ENCODE measurements around the gene TSEN54. TPM values are rescaled to one million over a fixed set of nuclear protein-coding genes. Genes with fewer than 3 reads are reported as not detected.
"Not testable (repeated sequence)": the region's sequence is repeated elsewhere in the genome, so short reads cannot be mapped to it uniquely, and the experiment has no call there.

TSEN54 gene
- total RNA-seq, 1 donor from 2014 or later, result 23.3 TPM

GRCh38 chr17:75476752-75477489 lies 39.4 kb upstream of the TSEN54 start:
- TF ChIP-seq CTCF (IDR thresholded peaks at IDR 0.05), result no peak
- no peaks in the 10 kb centered on the region for H3K27me3 Mint-ChIP-seq (ENCODE audit: unreplicated experiment)
- peaks cover 36% of the 10 kb centered on the region for H3K4me1 Mint-ChIP-seq (ENCODE audit: unreplicated experiment)
- peaks cover 13% of the 10 kb centered on the region for H3K36me3 Mint-ChIP-seq (ENCODE audit: unreplicated experiment)
- no peak overlapping the region for H3K4me3 Mint-ChIP-seq (ENCODE audit: unreplicated experiment)
- no peaks in the 10 kb centered on the region for H3K9me3 Mint-ChIP-seq (ENCODE audit: unreplicated experiment)
- no peak for DNase-seq (ENCODE audit: extremely low spot score, unreplicated experiment)
- H3K27ac Mint-ChIP-seq (ENCODE audit: unreplicated experiment), result no peak overlapping the region

GRCh38 chr17:75477490-75477862 lies 38.9 kb upstream of the TSEN54 start:
- H3K9me3 Mint-ChIP-seq (ENCODE audit: unreplicated experiment), result not testable (repeated sequence)

GRCh38 chr17:75478508-75478907 lies 37.8 kb upstream of the TSEN54 start:
- no peak overlapping the region for H3K4me3 Mint-ChIP-seq (ENCODE audit: unreplicated experiment)
- H3K27ac Mint-ChIP-seq (ENCODE audit: unreplicated experiment), result no peak overlapping the region
- H3K27me3 Mint-ChIP-seq (ENCODE audit: unreplicated experiment), result no peaks in the 10 kb centered on the region
- peaks cover 2% of the 10 kb centered on the region for H3K36me3 Mint-ChIP-seq (ENCODE audit: unreplicated experiment)
- DNase-seq (ENCODE audit: extremely low spot score, unreplicated experiment), result no peak
- peaks cover 36% of the 10 kb centered on the region for H3K4me1 Mint-ChIP-seq (ENCODE audit: unreplicated experiment)
- no peaks in the 10 kb centered on the region for H3K9me3 Mint-ChIP-seq (ENCODE audit: unreplicated experiment)
- TF ChIP-seq CTCF (IDR thresholded peaks at IDR 0.05), result no peak

More at GRCh38 chr17:75477490-75477862, 38.9 kb upstream of the TSEN54 start:
- not testable (repeated sequence) for H3K27me3 Mint-ChIP-seq (ENCODE audit: unreplicated experiment); H3K4me3 Mint-ChIP-seq (ENCODE audit: unreplicated experiment); DNase-seq (ENCODE audit: extremely low spot score, unreplicated experiment); H3K36me3 Mint-ChIP-seq (ENCODE audit: unreplicated experiment); H3K27ac Mint-ChIP-seq (ENCODE audit: unreplicated experiment)
- H3K4me1 Mint-ChIP-seq (ENCODE audit: unreplicated experiment), result peaks cover 36% of the 10 kb centered on the region

- Mint-ChIP-seq H3K4me3 (ENCODE audit: unreplicated experiment) (no peak overlapping the region), H3K27me3 (ENCODE audit: unreplicated experiment) (no peaks in the 10 kb centered on the region), H3K9me3 (ENCODE audit: unreplicated experiment) (no peaks in the 10 kb centered on the region), H3K27ac (ENCODE audit: unreplicated experiment) (no peak overlapping the region), H3K4me1 (ENCODE audit: unreplicated experiment) (peaks cover 28% of the 10 kb centered on the region), H3K36me3 (ENCODE audit: unreplicated experiment) (peaks cover 4% of the 10 kb centered on the region)
- TF ChIP-seq CTCF (IDR thresholded peaks at IDR 0.05), result no peak
- DNase-seq (ENCODE audit: extremely low spot score, unreplicated experiment), result no peak
Observed at GRCh38 chr17:75480281-75480680, 36.0 kb upstream of the TSEN54 start.

- Mint-ChIP-seq H3K9me3 (ENCODE audit: unreplicated experiment) (no peaks in the 10 kb centered on the region), H3K36me3 (ENCODE audit: unreplicated experiment) (peaks cover 5% of the 10 kb centered on the region), H3K27me3 (ENCODE audit: unreplicated experiment) (no peaks in the 10 kb centered on the region), H3K4me3 (ENCODE audit: unreplicated experiment) (no peak overlapping the region), H3K27ac (ENCODE audit: unreplicated experiment) (no peak overlapping the region), H3K4me1 (ENCODE audit: unreplicated experiment) (peaks cover 16% of the 10 kb centered on the region)
- TF ChIP-seq CTCF (IDR thresholded peaks at IDR 0.05), result no peak
- DNase-seq (ENCODE audit: extremely low spot score, unreplicated experiment), result no peak
Observed at GRCh38 chr17:75481194-75482068, 34.9 kb upstream of the TSEN54 start.

All from osteocyte (in vitro differentiated cells).